Spleen (tissue), 11 donors: Measurements from ENCODE around the gene XRCC1. TPM values are rescaled to one million over a fixed set of nuclear protein-coding genes. Genes with fewer than 3 reads are reported as not detected.

ENCODE experiments used
- DNase-seq: peaks from one replicate; pipeline ENCODE4 v3.0.0-alpha.2; 2020
- H3K27ac ChIP-seq, 8 donors: fragments of 200-600 bp; sonication (generic) in 7 of 8; 1 replicate in 4 of 8; 2 replicates in 4 of 8; pipeline versions ENCODE4 v1.5.0 to v1.8.0; 2016 to 2021; ENCODE audit warnings: inconsistent platforms in 4 of 8, mild to moderate bottlenecking in 4 of 8, moderate library complexity in 1 of 8
- H3K27me3 ChIP-seq, 7 donors: fragments of 200-600 bp; sonication (generic) in 6 of 7; replicated peaks in 1 of 7; 1 replicate in 4 of 7; 2 replicates in 3 of 7; pipeline versions ENCODE4 v1.5.0 to v1.8.0; 2016 to 2021; ENCODE audit warnings: inconsistent platforms in 3 of 7, mild to moderate bottlenecking in 1 of 7
- H3K36me3 ChIP-seq, 6 donors: fragments of 200-600 bp; sonication (generic) in 5 of 6; 1 replicate in 4 of 6; 2 replicates in 2 of 6; pipeline versions ENCODE4 v1.5.0 to v1.8.0; 2016 to 2021; ENCODE audit warnings: inconsistent platforms in 2 of 6
- H3K4me1 ChIP-seq, 6 donors: fragments of 200-600 bp; sonication (generic) in 5 of 6; 1 replicate in 3 of 6; 2 replicates in 3 of 6; pipeline versions ENCODE4 v1.5.0 to v1.8.0; 2016 to 2021; ENCODE audit warnings: inconsistent platforms in 3 of 6
- H3K4me3 ChIP-seq, 8 donors: fragments of 200-600 bp; sonication (generic) in 7 of 8; 1 replicate in 4 of 8; 2 replicates in 4 of 8; pipeline versions ENCODE4 v1.5.0 to v1.8.0; 2016 to 2021; ENCODE audit warnings: inconsistent platforms in 4 of 8, mild to moderate bottlenecking in 4 of 8, moderate library complexity in 2 of 8
- H3K9me3 ChIP-seq, 8 donors: fragments of 200-600 bp; sonication (generic) in 7 of 8; 1 replicate in 4 of 8; 2 replicates in 4 of 8; pipeline versions ENCODE4 v1.5.0 to v1.8.0; 2016 to 2021; ENCODE audit warnings: inconsistent platforms in 4 of 8
- CTCF ChIP-seq, 11 experiments: fragments of 200-600 bp in 7 of 11; fragments of 450-650 bp in 4 of 11; sonication (generic) in 4 of 11; IDR thresholded peaks in 8 of 11; conservative IDR thresholded peaks in 3 of 11; 1 replicate in 7 of 11; 2 replicates in 4 of 11; pipeline versions ENCODE4 v1.4.0 to v1.8.0; 2016 to 2021; ENCODE audit warnings: antibody characterized with exemption in 11 of 11, inconsistent platforms in 4 of 11, mild to moderate bottlenecking in 1 of 11
- POLR2A ChIP-seq, 3 donors: fragments of 450-650 bp; IDR thresholded peaks; one replicate each; pipeline ENCODE4 v1.5.1; 2017; ENCODE audit warnings: antibody characterized with exemption in 3 of 3, mild to moderate bottlenecking in 1 of 3
- POLR2AphosphoS5 ChIP-seq, 3 donors: sonication (generic); formaldehyde crosslinking; IDR thresholded peaks; one replicate each; pipeline ENCODE4 v1.5.1; 2017; ENCODE audit warnings: antibody characterized with exemption in 3 of 3
- WGBS, 5 donors: extraction: QIAGEN DNeasy Blood & Tissue Kit in 3 of 5; methylation state at CpG; one replicate each; pipeline versions ENCODE4 v1.1.5 to v1.1.7; 2013 to 2018; 5-methylcytosine and 5-hydroxymethylcytosine counted together
- intact Hi-C: fragments of 100-400 bp; cut with DNase I; formaldehyde crosslinking; loops from one replicate; pipeline ENCODE4 v1.15.0; 2023; ENCODE audit warnings: low total_unique reads
- polyA plus RNA-seq, 3 donors: library from polyadenylated mRNA; stranded (reverse); fragments of 200-250 nt; gene quantifications; one replicate each; pipeline ENCODE4 v1.2.1, GENCODE V29; 2013
- total RNA-seq, 7 donors: library from RNA; depleted of rRNA in 3 of 7; stranded (reverse); fragments of >200 nt in 3 of 7; fragmentation: NEBNext Ultra II Directional in 4 of 7; extraction: Animal tissue kit (Norgen Biotek cat#: 25700) in 4 of 7; gene quantifications; one replicate each; pipeline versions ENCODE4 v1.1.0 to v1.2.1, GENCODE V29; 2016 to 2021
- donor health status: healthy with polysubstance abuse.
- donor health status: DM: no; HTN: no; CAD: no; lungs with moderate emphysema.
- donor health status: DM: no; HTN: no; CAD: no.
- donor health status: Bipolar disorder and iron deficiency.
- donor health status: healthy.
- donor health status: DM: no; HTN: no; CAD: no.
- donor health status: DM: yes; HTN: yes; CAD: no.

The XRCC1 gene
- total and polyA plus RNA-seq, 10 donors = 16.0 to 32.0 (median 25.1) TPM

DNA sequence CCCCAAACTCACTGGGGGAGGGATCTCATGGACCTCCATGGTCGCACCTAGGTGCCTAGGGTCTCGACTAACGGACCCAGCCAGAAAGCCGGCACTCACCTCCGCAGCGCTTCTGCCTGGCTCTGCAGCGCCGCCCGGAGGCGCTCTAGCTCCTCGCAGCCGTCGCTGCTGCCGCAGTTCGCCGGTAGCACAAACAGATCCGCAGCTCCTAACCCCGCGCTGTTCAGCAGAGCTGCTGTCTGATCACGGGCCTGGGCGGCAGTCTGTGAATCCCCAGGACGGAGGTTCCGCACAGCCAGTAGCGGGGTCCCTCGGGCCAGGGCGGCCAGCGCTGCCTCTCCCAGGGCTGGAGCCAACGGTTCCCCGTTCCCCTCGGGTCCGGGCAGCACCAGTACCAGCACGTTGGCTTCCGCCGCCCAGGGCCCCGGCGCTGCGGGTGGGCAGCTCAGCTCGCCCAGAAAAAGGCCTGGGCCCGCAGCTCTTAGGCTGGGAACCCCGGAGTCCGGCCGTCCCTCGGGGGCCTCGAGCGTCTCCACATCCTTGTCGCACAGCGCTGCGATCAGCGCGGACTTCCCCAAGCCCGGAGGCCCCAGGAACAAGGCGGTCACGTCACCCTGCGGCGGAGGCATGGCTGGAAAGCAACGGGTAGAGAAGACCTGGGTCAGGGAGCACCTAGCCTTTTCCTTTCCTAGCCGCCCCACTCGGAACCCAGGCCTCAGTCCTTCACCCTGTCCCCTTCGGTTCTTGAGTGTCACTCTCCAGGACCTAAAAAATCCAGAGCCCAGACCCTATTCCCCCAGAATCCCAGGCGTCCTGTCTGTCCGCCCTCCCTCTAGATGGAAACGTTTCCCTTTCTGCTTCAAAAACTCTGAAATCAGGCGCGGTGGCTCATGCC is 19.6 kb upstream of the XRCC1 start:
- Histone ChIP-seq H3K4me3 (peak overlapping the region; percentile 47 to 83 (median 68)), H3K4me1 (peaks cover 28 to 67% (median 46%) of the 10 kb centered on the region in 6 donors), H3K27ac (peak overlapping the region; percentile 80 to 98 (median 97)), H3K27me3 (no peaks in the 10 kb centered on the region), H3K9me3 (no peaks in the 10 kb centered on the region), H3K36me3 (peaks cover 0 to 64% (median 40%) of the 10 kb centered on the region in 6 donors)
- TF ChIP-seq POLR2A (IDR thresholded peaks at IDR 0.05) (no peak), CTCF (IDR thresholded peaks at IDR 0.05 in 8 of 11, conservative IDR thresholded peaks at IDR 0.05 in 3 of 11) (peak; percentile 72 to 93 (median 78)), POLR2AphosphoS5 (IDR thresholded peaks at IDR 0.05) (peak; percentile 19 to 80 (median 71))
- intact Hi-C loops = no loop called here
- peak; percentile 91 for DNase-seq
- 1 to 2% (median 1%) methylated on average over 24 to 64 of the region's 64 CpGs for WGBS, 5 donors

GRCh38 chr19:43594081-43594697 is 18.9 kb upstream of the XRCC1 start:
- 87 to 94% (median 91%) methylated on average over 10 of the region's 10 CpGs for WGBS, 5 donors
- peaks cover 0 to 60% (median 35%) of the 10 kb centered on the region in 6 donors for H3K36me3 ChIP-seq

GRCh38 chr19:43592800-43593350 is 17.5 kb upstream of the XRCC1 start:
- H3K27me3 ChIP-seq = no peaks in the 10 kb centered on the region
- 94 to 97% (median 96%) methylated on average over 24 to 37 of the region's 37 CpGs for WGBS, 5 donors
- no peak overlapping the region for H3K4me3 ChIP-seq
- peaks cover 26 to 58% (median 39%) of the 10 kb centered on the region in 6 donors for H3K4me1 ChIP-seq
- DNase-seq = no peak
- no peaks in the 10 kb centered on the region for H3K9me3 ChIP-seq
- H3K27ac ChIP-seq = no peak overlapping the region
- intact Hi-C loops = no loop called here
- TF ChIP-seq CTCF (IDR thresholded peaks at IDR 0.05 in 8 of 11, conservative IDR thresholded peaks at IDR 0.05 in 3 of 11) = no peak
- peak in 1 of 3 donors; percentile 19 for TF ChIP-seq POLR2AphosphoS5 (IDR thresholded peaks at IDR 0.05)
- H3K36me3 ChIP-seq = peaks cover 0 to 58% (median 28%) of the 10 kb centered on the region in 6 donors

More at GRCh38 chr19:43594081-43594697, 18.9 kb upstream of the XRCC1 start:
- H3K27me3 ChIP-seq = no peaks in the 10 kb centered on the region
- H3K27ac ChIP-seq = peak overlapping the region in 7 of 8 donors; percentile 80 to 98 (median 96)
- TF ChIP-seq POLR2AphosphoS5 (IDR thresholded peaks at IDR 0.05) (no peak), POLR2A (IDR thresholded peaks at IDR 0.05) (no peak)
- H3K9me3 ChIP-seq = no peaks in the 10 kb centered on the region
- DNase-seq = no peak
- peak overlapping the region; percentile 47 to 83 (median 68) for H3K4me3 ChIP-seq
- intact Hi-C loops = no loop called here
- H3K4me1 ChIP-seq = peaks cover 28 to 71% (median 46%) of the 10 kb centered on the region in 6 donors

DNA sequence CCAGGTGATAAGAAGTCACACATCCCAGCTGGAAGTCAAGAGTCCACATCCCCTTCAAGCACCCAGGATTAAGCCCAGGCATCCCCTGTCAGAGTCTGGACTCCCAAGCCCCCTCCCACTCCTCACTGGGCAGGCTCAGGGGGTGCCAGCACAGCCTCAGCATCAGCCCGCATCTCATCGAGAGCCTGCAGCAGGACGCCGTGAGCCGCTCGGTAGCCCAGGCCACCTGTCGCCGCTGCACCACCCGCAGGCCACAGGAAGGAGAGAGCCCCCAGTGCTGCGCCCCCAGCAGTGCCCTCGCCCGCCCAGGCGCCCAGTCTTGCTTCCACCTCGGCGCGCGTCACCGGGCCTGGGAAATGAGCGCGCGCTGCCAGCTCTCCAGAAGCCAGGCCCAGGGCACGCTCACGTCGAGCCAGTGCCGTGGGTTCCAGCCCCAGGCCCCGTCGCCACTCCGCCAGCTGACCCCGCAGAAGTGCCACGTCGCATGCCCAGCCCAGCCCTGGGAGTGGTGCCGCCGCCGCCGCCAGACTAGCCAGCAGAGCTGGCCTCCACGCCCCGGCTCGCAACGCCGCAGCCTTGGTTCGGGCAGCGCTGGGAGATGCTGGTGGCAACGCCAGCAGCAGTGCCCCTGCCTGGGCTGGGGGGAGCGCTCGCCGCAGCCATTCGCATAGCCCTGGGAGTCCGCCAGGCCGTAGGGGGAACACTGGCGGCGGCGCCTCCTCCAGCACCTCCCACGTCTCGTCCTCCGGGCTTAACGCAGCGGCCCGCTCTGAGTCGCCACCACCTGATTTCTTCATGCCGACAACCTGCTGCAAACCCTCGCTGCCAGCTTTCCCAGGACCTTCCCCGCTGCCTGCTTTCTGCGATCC is 16.8 kb upstream of the XRCC1 start:
- no peak for TF ChIP-seq POLR2AphosphoS5 (IDR thresholded peaks at IDR 0.05)
- no peak for TF ChIP-seq CTCF (IDR thresholded peaks at IDR 0.05 in 8 of 11, conservative IDR thresholded peaks at IDR 0.05 in 3 of 11)
- no peak for TF ChIP-seq POLR2A (IDR thresholded peaks at IDR 0.05)
- intact Hi-C loops = no loop called here
- Histone ChIP-seq H3K27ac (no peak overlapping the region), H3K27me3 (no peaks in the 10 kb centered on the region), H3K9me3 (no peaks in the 10 kb centered on the region), H3K4me3 (no peak overlapping the region), H3K4me1 (peaks cover 20 to 51% (median 32%) of the 10 kb centered on the region in 6 donors), H3K36me3 (peaks cover 0 to 64% (median 28%) of the 10 kb centered on the region in 6 donors)
- 96 to 97% (median 96%) methylated on average over 48 to 63 of the region's 63 CpGs for WGBS, 5 donors
- DNase-seq = peak; percentile 78
